HCT116 (cell line): ENCODE data around the gene PLD5.
"Not testable (repeated sequence)": the region's sequence is repeated elsewhere in the genome, so short reads cannot be mapped to it uniquely, and the experiment has no call there.

Source experiments
- ATF3 ChIP-seq: IDR thresholded peaks from 2 replicates; pipeline ENCODE4 v1.6.1; 2012
- CEBPB ChIP-seq: IDR thresholded peaks from 2 replicates; pipeline ENCODE4 v1.6.1; 2012; ENCODE audit warnings: low read depth
- ELF1 ChIP-seq: IDR thresholded peaks from 2 replicates; pipeline ENCODE4 v1.6.1; 2012; ENCODE audit warnings: low read depth, borderline replicate concordance
- EZH2 ChIP-seq: fragments of 200-600 bp; sonication (generic); IDR thresholded peaks from 2 replicates; pipeline ENCODE4 v1.6.1; 2017; ENCODE audit warnings: antibody characterized with exemption, mixed run types
- FOSL1 ChIP-seq: IDR thresholded peaks from 2 replicates; pipeline ENCODE4 v1.6.1; 2012; ENCODE audit warnings: low read depth
- POLR2A ChIP-seq: IDR thresholded peaks from 2 replicates; pipeline ENCODE4 v1.7.0; 2011; ENCODE audit warnings: borderline replicate concordance; ENCODE audit not compliant: insufficient read depth, insufficient read length; ENCODE audit errors: extremely low read depth
- POLR2AphosphoS5 ChIP-seq: IDR thresholded peaks from 2 replicates; pipeline ENCODE4 v1.6.1; 2011; ENCODE audit warnings: mild to moderate bottlenecking, low read depth, low read length, moderate library complexity
- SRF ChIP-seq: IDR thresholded peaks from 2 replicates; pipeline ENCODE4 v1.6.1; 2012; ENCODE audit warnings: low read depth
- TCF7L2 ChIP-seq: IDR thresholded peaks from 2 replicates; pipeline ENCODE4 v1.7.0; 2011; ENCODE audit warnings: borderline replicate concordance, inconsistent platforms; ENCODE audit not compliant: insufficient read depth, insufficient read length; ENCODE audit errors: extremely low read depth
- YY1 ChIP-seq: IDR thresholded peaks from 2 replicates; pipeline ENCODE4 v1.6.1; 2011; ENCODE audit warnings: low read length, low read depth, moderate library complexity, mild to moderate bottlenecking; ENCODE audit not compliant: insufficient replicate concordance; ENCODE audit errors: extremely low read depth
- TF ChIP-seq, protein P1 (sequence below), 3 experiments: fragments of 200-600 bp in 1 of 3; sonication (generic) in 1 of 3; IDR thresholded peaks in 2 of 3; conservative IDR thresholded peaks in 1 of 3; 2 replicates each; pipeline ENCODE4 v1.5.1; 2012 to 2017; ENCODE audit warnings: low read depth in 2 of 3, low read length in 2 of 3, antibody characterized with exemption in 1 of 3, borderline replicate concordance in 1 of 3, control low read depth in 1 of 3, mild to moderate bottlenecking in 1 of 3, mixed read lengths in 1 of 3, mixed run types in 1 of 3, moderate library complexity in 1 of 3; ENCODE audit not compliant: insufficient read depth in 1 of 3
- TF ChIP-seq, protein P2 (sequence below): IDR thresholded peaks from 2 replicates; pipeline ENCODE4 v1.6.1; 2012
- TF ChIP-seq, protein P3 (sequence below): IDR thresholded peaks from 2 replicates; pipeline ENCODE4 v1.6.1; 2011; ENCODE audit warnings: mild to moderate bottlenecking, low read length, moderate library complexity; ENCODE audit not compliant: insufficient replicate concordance; ENCODE audit errors: extremely low read depth

DNA sequence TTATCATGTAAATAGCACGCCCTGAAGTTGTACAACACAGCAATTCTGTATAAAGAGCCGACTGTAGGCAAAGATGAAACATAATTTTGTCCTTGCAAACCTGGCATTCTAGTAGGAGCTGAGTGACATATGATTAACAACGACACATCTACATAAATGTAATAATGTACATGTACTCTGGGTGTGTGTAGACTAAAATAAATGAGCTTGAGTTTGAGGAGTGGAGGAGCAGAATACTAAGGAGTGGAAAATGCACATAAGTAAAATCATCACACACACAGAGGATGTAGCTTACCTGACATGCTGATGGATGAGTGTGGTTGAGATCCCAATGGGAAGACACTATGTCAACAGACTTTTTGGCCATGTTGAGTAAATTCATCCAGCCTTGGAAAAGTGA is 236.4 kb downstream of the PLD5 start:
- TF ChIP-seq, protein P1, sequence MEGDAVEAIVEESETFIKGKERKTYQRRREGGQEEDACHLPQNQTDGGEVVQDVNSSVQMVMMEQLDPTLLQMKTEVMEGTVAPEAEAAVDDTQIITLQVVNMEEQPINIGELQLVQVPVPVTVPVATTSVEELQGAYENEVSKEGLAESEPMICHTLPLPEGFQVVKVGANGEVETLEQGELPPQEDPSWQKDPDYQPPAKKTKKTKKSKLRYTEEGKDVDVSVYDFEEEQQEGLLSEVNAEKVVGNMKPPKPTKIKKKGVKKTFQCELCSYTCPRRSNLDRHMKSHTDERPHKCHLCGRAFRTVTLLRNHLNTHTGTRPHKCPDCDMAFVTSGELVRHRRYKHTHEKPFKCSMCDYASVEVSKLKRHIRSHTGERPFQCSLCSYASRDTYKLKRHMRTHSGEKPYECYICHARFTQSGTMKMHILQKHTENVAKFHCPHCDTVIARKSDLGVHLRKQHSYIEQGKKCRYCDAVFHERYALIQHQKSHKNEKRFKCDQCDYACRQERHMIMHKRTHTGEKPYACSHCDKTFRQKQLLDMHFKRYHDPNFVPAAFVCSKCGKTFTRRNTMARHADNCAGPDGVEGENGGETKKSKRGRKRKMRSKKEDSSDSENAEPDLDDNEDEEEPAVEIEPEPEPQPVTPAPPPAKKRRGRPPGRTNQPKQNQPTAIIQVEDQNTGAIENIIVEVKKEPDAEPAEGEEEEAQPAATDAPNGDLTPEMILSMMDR (IDR thresholded peaks at IDR 0.05 in 2 of 3, conservative IDR thresholded peaks at IDR 0.05 in 1 of 3; ENCODE audit: borderline replicate concordance in 1 of 3, insufficient read depth in 1 of 3, low read depth in 2 of 3, low read length in 2 of 3) = not testable (repeated sequence)
- TF ChIP-seq ATF3, POLR2A, ELF1, FOSL1, EZH2, YY1, POLR2AphosphoS5, TCF7L2, CEBPB, SRF: not testable (repeated sequence)
- TF ChIP-seq, protein P2, sequence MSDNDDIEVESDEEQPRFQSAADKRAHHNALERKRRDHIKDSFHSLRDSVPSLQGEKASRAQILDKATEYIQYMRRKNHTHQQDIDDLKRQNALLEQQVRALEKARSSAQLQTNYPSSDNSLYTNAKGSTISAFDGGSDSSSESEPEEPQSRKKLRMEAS = not testable (repeated sequence)
- TF ChIP-seq, protein P3, sequence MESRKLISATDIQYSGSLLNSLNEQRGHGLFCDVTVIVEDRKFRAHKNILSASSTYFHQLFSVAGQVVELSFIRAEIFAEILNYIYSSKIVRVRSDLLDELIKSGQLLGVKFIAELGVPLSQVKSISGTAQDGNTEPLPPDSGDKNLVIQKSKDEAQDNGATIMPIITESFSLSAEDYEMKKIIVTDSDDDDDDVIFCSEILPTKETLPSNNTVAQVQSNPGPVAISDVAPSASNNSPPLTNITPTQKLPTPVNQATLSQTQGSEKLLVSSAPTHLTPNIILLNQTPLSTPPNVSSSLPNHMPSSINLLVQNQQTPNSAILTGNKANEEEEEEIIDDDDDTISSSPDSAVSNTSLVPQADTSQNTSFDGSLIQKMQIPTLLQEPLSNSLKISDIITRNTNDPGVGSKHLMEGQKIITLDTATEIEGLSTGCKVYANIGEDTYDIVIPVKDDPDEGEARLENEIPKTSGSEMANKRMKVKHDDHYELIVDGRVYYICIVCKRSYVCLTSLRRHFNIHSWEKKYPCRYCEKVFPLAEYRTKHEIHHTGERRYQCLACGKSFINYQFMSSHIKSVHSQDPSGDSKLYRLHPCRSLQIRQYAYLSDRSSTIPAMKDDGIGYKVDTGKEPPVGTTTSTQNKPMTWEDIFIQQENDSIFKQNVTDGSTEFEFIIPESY = not testable (repeated sequence)
